Body of pancreas (tissue), 4 donors: Measurements from ENCODE around the gene TTC28.

ENCODE experiments used
- CTCF ChIP-seq, 7 experiments: fragments of 450-650 bp in 4 of 7; fragments of 200-600 bp in 3 of 7; sonication (generic) in 3 of 7; IDR thresholded peaks; one replicate each; pipeline ENCODE4 v1.5.1; 2016 to 2019; ENCODE audit warnings: antibody characterized with exemption in 7 of 7
- POLR2A ChIP-seq, 3 donors: fragments of 450-650 bp; IDR thresholded peaks; one replicate each; pipeline ENCODE4 v1.6.1; 2016; ENCODE audit warnings: antibody characterized with exemption in 3 of 3, mild to moderate bottlenecking in 2 of 3

- TF ChIP-seq POLR2A (IDR thresholded peaks at IDR 0.05) (no peak), CTCF (IDR thresholded peaks at IDR 0.05) (no peak)
Measured at GRCh38 chr22:28108851-28109250, 570.8 kb downstream of the TTC28 start.
